ENCODE measurements around the gene L3MBTL4. TPM values are rescaled to one million over a fixed set of nuclear protein-coding genes. Genes with fewer than 3 reads are reported as not detected.

L3MBTL4 gene
- total RNA-seq, 4 donors from 2014 or later, result 5.6 to 45.7 (median 12.0) TPM

- peak in 1 of 4 experiments; percentile 17 for TF ChIP-seq CTCF (IDR thresholded peaks at IDR 0.05)
- TF ChIP-seq POLR2A (IDR thresholded peaks at IDR 0.05), result no peak
- no peaks in the 10 kb centered on the region for H3K4me1 ChIP-seq
- H3K9me3 ChIP-seq, result no peaks in the 10 kb centered on the region
- no peak overlapping the region for H3K4me3 ChIP-seq
- no peaks in the 10 kb centered on the region for H3K27me3 ChIP-seq
- intact Hi-C loops (cut with DNase I; ENCODE audit: low total_unique reads), result no loop called here
- H3K27ac ChIP-seq, result no peak overlapping the region
- H3K36me3 ChIP-seq, result no peaks in the 10 kb centered on the region
- peak in 1 of 2 donors; percentile 17 for DNase-seq
Observed at GRCh38 chr18:6219116-6219717, 195.5 kb downstream of the L3MBTL4 start.

- Histone ChIP-seq H3K27ac (no peak overlapping the region), H3K36me3 (no peaks in the 10 kb centered on the region), H3K9me3 (no peaks in the 10 kb centered on the region), H3K4me1 (no peaks in the 10 kb centered on the region), H3K27me3 (no peaks in the 10 kb centered on the region), H3K4me3 (no peak overlapping the region)
- no peak for DNase-seq
- no peak for TF ChIP-seq CTCF (IDR thresholded peaks at IDR 0.05)
- TF ChIP-seq POLR2A (IDR thresholded peaks at IDR 0.05), result no peak
- intact Hi-C loops (cut with DNase I; ENCODE audit: low total_unique reads), result no loop called here
Observed at GRCh38 chr18:6215888-6216287, 198.8 kb downstream of the L3MBTL4 start.

- no peaks in the 10 kb centered on the region for H3K36me3 ChIP-seq
- H3K27me3 ChIP-seq, result no peaks in the 10 kb centered on the region
- intact Hi-C loops (cut with DNase I; ENCODE audit: low total_unique reads), result no loop called here
- no peak for TF ChIP-seq POLR2A (IDR thresholded peaks at IDR 0.05)
- no peak overlapping the region for H3K27ac ChIP-seq
- no peaks in the 10 kb centered on the region for H3K9me3 ChIP-seq
- no peaks in the 10 kb centered on the region for H3K4me1 ChIP-seq
- DNase-seq, result no peak
- H3K4me3 ChIP-seq, result no peak overlapping the region
Observed at GRCh38 chr18:6211174-6211504, 203.6 kb downstream of the L3MBTL4 start.

- no peaks in the 10 kb centered on the region for H3K27me3 ChIP-seq
- no peak for DNase-seq
- H3K27ac ChIP-seq, result no peak overlapping the region
- no peaks in the 10 kb centered on the region for H3K9me3 ChIP-seq
- no peaks in the 10 kb centered on the region for H3K4me1 ChIP-seq
- H3K36me3 ChIP-seq, result no peaks in the 10 kb centered on the region
- no peak overlapping the region for H3K4me3 ChIP-seq
- intact Hi-C loops (cut with DNase I; ENCODE audit: low total_unique reads), result no loop called here
- no peak for TF ChIP-seq POLR2A (IDR thresholded peaks at IDR 0.05)
- no peak for TF ChIP-seq CTCF (IDR thresholded peaks at IDR 0.05)
Observed at GRCh38 chr18:6210349-6211173, 204.2 kb downstream of the L3MBTL4 start.

GRCh38 chr18:6207941-6208340 is 206.8 kb downstream of the L3MBTL4 start:
- no peak overlapping the region for H3K4me3 ChIP-seq
- H3K36me3 ChIP-seq, result no peaks in the 10 kb centered on the region
- no peak overlapping the region for H3K27ac ChIP-seq
- no peaks in the 10 kb centered on the region for H3K4me1 ChIP-seq
- intact Hi-C loops (cut with DNase I; ENCODE audit: low total_unique reads), result no loop called here
- no peaks in the 10 kb centered on the region for H3K9me3 ChIP-seq
- H3K27me3 ChIP-seq, result no peaks in the 10 kb centered on the region
- no peak for DNase-seq
- TF ChIP-seq CTCF (IDR thresholded peaks at IDR 0.05) (no peak), POLR2A (IDR thresholded peaks at IDR 0.05) (no peak)
